Heart left ventricle (tissue), 13 donors: ENCODE results near the gene CLEC11A.

Experiments used
- CTCF ChIP-seq, 12 donors: fragments of 200-600 bp; sonication (generic) in 4 of 12; IDR thresholded peaks; one replicate each; pipeline versions ENCODE4 v1.5.0 to v1.8.0; 2018 to 2022; ENCODE audit warnings: antibody characterized with exemption in 12 of 12, mild to moderate bottlenecking in 5 of 12
- POLR2A ChIP-seq, 2 donors: fragments of 450-650 bp; IDR thresholded peaks; one replicate each; pipeline ENCODE4 v1.6.1; 2017; ENCODE audit warnings: antibody characterized with exemption in 2 of 2, mild to moderate bottlenecking in 2 of 2, moderate library complexity in 2 of 2
- donor health status: ischemic (EF 13 %, LVEDD 7.1; RV severe dilation, severe dysfunction).
- donor health status: DM: no; HTN: yes; CAD: no.
- donor health status: DM: no; HTN: no; CAD: no.
- donor health status: ischemic (EF 25% LVEDD 6.9; RV normal size, moderate dysfunction).
- donor health status: ischemic (EF 25% LVEDD 5.7; RV mildly dilated, moderate dysfunction).
- donor health status: ischemic (EF 35%, LVEDD 5.7; RV mildly dilated, moderate dysfunction).
- donor health status: nonischemic (EF 11% LVEDD 7.7; RV severe dilation, severe dysfunction).
- donor health status: DM: yes; HTN: yes; CAD: no.
- donor health status: PGD.
- donor health status: ischemic (EF 29% LVEDD 5.4; RV normal size, mild dysfunction).
- donor health status: nonischemic (EF 23%, LVEDD 6.1; RV moderate dilation, normal function).

GRCh38 chr19:50759886-50760285 is 36.7 kb downstream of the CLEC11A start:
- no peak for TF ChIP-seq POLR2A (IDR thresholded peaks at IDR 0.05)
- TF ChIP-seq CTCF (IDR thresholded peaks at IDR 0.05) = no peak
